Caco-2 (cell line): ENCODE results near the gene GLB1L2. TPM values are rescaled to one million over a fixed set of nuclear protein-coding genes. Genes with fewer than 3 reads are reported as not detected.

Source experiments
- BruUV-seq: library from RNA; stranded (reverse); fragments of 400-500 nt; replicated peaks from 2 replicates; lab custom pipeline; 2021; lab: Mats Ljungman, UMichigan
- CTCF ChIA-PET: fragments of 300-600 bp; sonication (Branson Sonifier 250); formaldehyde crosslinking; loops from one replicate; lab custom pipeline; 2022; ENCODE audit warnings: antibody characterized with exemption; lab: Charles Lee
- POLR2A ChIA-PET: fragments of 300-600 bp; sonication (Branson Sonifier 250); formaldehyde crosslinking; loops from one replicate; lab custom pipeline; 2022; ENCODE audit warnings: antibody characterized with exemption; lab: Charles Lee
- DNase-seq, 2 experiments: peaks; one replicate each; pipeline versions ENCODE4 v3.0.0 to v3.0.0-alpha.2; 2020 to 2022
- H3K27me3 ChIP-seq: replicated peaks from 2 replicates; pipeline ENCODE4 v1.6.0; 2011; ENCODE audit warnings: low read length; ENCODE audit not compliant: control insufficient read depth, insufficient read depth
- H3K36me3 ChIP-seq: 2 replicates; pipeline ENCODE4 v1.5.1; 2011; ENCODE audit warnings: low read length; ENCODE audit not compliant: control insufficient read depth, insufficient read depth
- H3K4me1 ChIP-seq: fragments of 250-450 bp; sonication (Bioruptor Pico); 2 replicates; pipeline ENCODE4 v1.5.1; 2020; ENCODE audit warnings: mild to moderate bottlenecking
- H3K4me3 ChIP-seq: 2 replicates; pipeline ENCODE4 v1.5.1; 2011; ENCODE audit warnings: low read depth, mild to moderate bottlenecking, control low read depth, low read length
- H3K9me3 ChIP-seq: fragments of 250-450 bp; sonication (Bioruptor Pico); 2 replicates; pipeline ENCODE4 v1.5.1; 2020; ENCODE audit warnings: mild to moderate bottlenecking, moderate library complexity
- H3K27ac Mint-ChIP-seq: one replicate; pipeline ENCODE4 v1.8.0; 2022; ENCODE audit warnings: mixed read lengths; ENCODE audit not compliant: unreplicated experiment
- H3K27me3 Mint-ChIP-seq: one replicate; pipeline ENCODE4 v1.8.0; 2022; ENCODE audit warnings: mixed read lengths; ENCODE audit not compliant: insufficient read depth, unreplicated experiment
- H3K36me3 Mint-ChIP-seq: one replicate; pipeline ENCODE4 v1.8.0; 2022; ENCODE audit warnings: mild to moderate bottlenecking, mixed read lengths; ENCODE audit not compliant: insufficient read depth, unreplicated experiment
- H3K4me1 Mint-ChIP-seq: one replicate; pipeline ENCODE4 v1.8.0; 2022; ENCODE audit warnings: low read depth, mixed read lengths; ENCODE audit not compliant: unreplicated experiment
- H3K4me3 Mint-ChIP-seq: one replicate; pipeline ENCODE4 v1.8.0; 2022; ENCODE audit warnings: mild to moderate bottlenecking, moderate library complexity, mixed read lengths; ENCODE audit not compliant: unreplicated experiment
- H3K9me3 Mint-ChIP-seq: one replicate; pipeline ENCODE4 v1.8.0; 2022; ENCODE audit warnings: mixed read lengths; ENCODE audit not compliant: unreplicated experiment
- CTCF ChIP-seq, 2 experiments: fragments of 200-600 bp in 1 of 2; IDR thresholded peaks; 1 replicate in 1 of 2; 2 replicates in 1 of 2; pipeline versions ENCODE4 v1.5.1 to v1.8.0; 2011 to 2022; ENCODE audit warnings: antibody characterized with exemption in 1 of 2, control low read depth in 1 of 2, inconsistent platforms in 1 of 2, low read depth in 1 of 2, low read length in 1 of 2, mild to moderate bottlenecking in 1 of 2, moderate library complexity in 1 of 2; ENCODE audit not compliant: insufficient read depth in 1 of 2, severe bottlenecking in 1 of 2, unreplicated experiment in 1 of 2
- intact Hi-C: fragments of 100-400 bp; cut with micrococcal nuclease; formaldehyde crosslinking; loops from one replicate; pipeline ENCODE4 v1.10.0; 2022; ENCODE audit not compliant: unreplicated experiment
- total RNA-seq: library from RNA; stranded (reverse); gene quantifications from 2 replicates; pipeline ENCODE4 v1.2.3, GENCODE V29; 2022

The GLB1L2 gene
- total RNA-seq, 1 experiment from 2014 or later = 15.8 TPM

GRCh38 chr11:134333312-134333711 is 1.5 kb downstream of the GLB1L2 start:
- H3K27me3 ChIP-seq = no peaks in the 10 kb centered on the region
- H3K27ac Mint-ChIP-seq = no peak overlapping the region
- no peaks in the 10 kb centered on the region for H3K36me3 Mint-ChIP-seq
- intact Hi-C loops = loop anchor here (5.0 kb wide), 1 partner anchor 81 kb away; the partner anchor contains the start of genes ACAD8 and THYN1
- CTCF ChIA-PET = interaction anchor here (1.0 to 1.7 kb wide), 2 partner anchors 48 to 64 kb away, joined by 5 to 6 read pairs; no protein-coding TSS in a partner anchor
- H3K4me3 Mint-ChIP-seq = peak overlapping the region; percentile 86
- H3K4me3 ChIP-seq = no peak overlapping the region
- H3K36me3 ChIP-seq = no peaks in the 10 kb centered on the region
- H3K9me3 ChIP-seq = no peaks in the 10 kb centered on the region
- H3K9me3 Mint-ChIP-seq = no peaks in the 10 kb centered on the region
- TF ChIP-seq CTCF (IDR thresholded peaks at IDR 0.05; ENCODE audit: insufficient read depth in 1 of 2, low read depth in 1 of 2, low read length in 1 of 2, severe bottlenecking in 1 of 2, unreplicated experiment in 1 of 2) = no peak
- no peak for DNase-seq
- peaks cover 30% of the 10 kb centered on the region for H3K4me1 Mint-ChIP-seq
- peaks cover 22% of the 10 kb centered on the region for H3K27me3 Mint-ChIP-seq
- BruUV-seq = no TSS peak
- POLR2A ChIA-PET = no interaction called here
- H3K4me1 ChIP-seq = peaks cover 11% of the 10 kb centered on the region

GRCh38 chr11:134333946-134334345 is 2.2 kb downstream of the GLB1L2 start:
- ChIA-PET CTCF (interaction anchor here (1.0 kb wide), 1 partner anchor 65 kb away, joined by 6 read pairs; no protein-coding TSS in a partner anchor), POLR2A (no interaction called here)
- Mint-ChIP-seq H3K36me3 (no peaks in the 10 kb centered on the region), H3K27me3 (peaks cover 22% of the 10 kb centered on the region), H3K9me3 (no peaks in the 10 kb centered on the region), H3K4me1 (peaks cover 30% of the 10 kb centered on the region), H3K27ac (no peak overlapping the region), H3K4me3 (no peak overlapping the region)
- Histone ChIP-seq H3K27me3 (no peaks in the 10 kb centered on the region), H3K36me3 (no peaks in the 10 kb centered on the region), H3K4me3 (no peak overlapping the region), H3K4me1 (peaks cover 11% of the 10 kb centered on the region), H3K9me3 (no peaks in the 10 kb centered on the region)
- TF ChIP-seq CTCF (IDR thresholded peaks at IDR 0.05; ENCODE audit: insufficient read depth in 1 of 2, low read depth in 1 of 2, low read length in 1 of 2, severe bottlenecking in 1 of 2, unreplicated experiment in 1 of 2) = no peak
- no peak for DNase-seq
- intact Hi-C loops = loop anchor here (5.0 kb wide), 1 partner anchor 82 kb away; the partner anchor contains the start of genes ACAD8 and THYN1
- no TSS peak for BruUV-seq

- POLR2A ChIA-PET = no interaction called here
Observed at GRCh38 chr11:134334796-134335571, 3.2 kb downstream of the GLB1L2 start.

More at GRCh38 chr11:134334796-134335571, 3.2 kb downstream of the GLB1L2 start:
- no peak overlapping the region for H3K27ac Mint-ChIP-seq
- peaks cover 35% of the 10 kb centered on the region for H3K4me1 Mint-ChIP-seq
- no peak for TF ChIP-seq CTCF (IDR thresholded peaks at IDR 0.05; ENCODE audit: insufficient read depth in 1 of 2, low read depth in 1 of 2, low read length in 1 of 2, severe bottlenecking in 1 of 2, unreplicated experiment in 1 of 2)
- Histone ChIP-seq H3K27me3 (no peaks in the 10 kb centered on the region), H3K4me1 (peaks cover 16% of the 10 kb centered on the region), H3K4me3 (no peak overlapping the region), H3K9me3 (no peaks in the 10 kb centered on the region), H3K36me3 (no peaks in the 10 kb centered on the region)
- H3K9me3 Mint-ChIP-seq = no peaks in the 10 kb centered on the region
- DNase-seq = no peak
- no TSS peak for BruUV-seq
- no peak overlapping the region for H3K4me3 Mint-ChIP-seq
- CTCF ChIA-PET = no interaction called here
- H3K36me3 Mint-ChIP-seq = no peaks in the 10 kb centered on the region
- intact Hi-C loops = loop anchor here (5.0 kb wide), 1 partner anchor 83 kb away; the partner anchor contains the start of genes ACAD8 and THYN1
- peaks cover 22% of the 10 kb centered on the region for H3K27me3 Mint-ChIP-seq
